ENCODE data around the gene CHST6.
"Not testable (repeated sequence)": the region's sequence is repeated elsewhere in the genome, so short reads cannot be mapped to it uniquely, and the experiment has no call there.

CHST6 gene

GRCh38 chr16:75456971-75457370 is 38.3 kb downstream of the CHST6 start:
- Histone ChIP-seq H2AFZ (ENCODE audit: low read depth, low read length) (no peak overlapping the region), H3K4me2 (ENCODE audit: insufficient read depth, low read length) (no peak overlapping the region), H3K36me3 (ENCODE audit: insufficient read depth, low read length) (peaks cover 6% of the 10 kb centered on the region; the same call in 1 of the 2 replicates), H3K9ac (ENCODE audit: low read depth, low read length) (no peak overlapping the region), H3K27me3 (ENCODE audit: insufficient read depth, low read length, poor library complexity) (no peaks in the 10 kb centered on the region), H3K27ac (ENCODE audit: low read length) (no peak overlapping the region), H4K20me1 (ENCODE audit: insufficient read depth, low read length) (peaks cover 78% of the 10 kb centered on the region), H3K4me3 (ENCODE audit: low read depth in 1 of 2, low read length in 2 of 2) (no peak overlapping the region), H3K79me2 (ENCODE audit: insufficient read depth, low read length) (peaks cover 96% of the 10 kb centered on the region), H3K9me3 (ENCODE audit: insufficient read depth, low read length, severe bottlenecking) (no peaks in the 10 kb centered on the region), H3K4me1 (ENCODE audit: insufficient read depth, low read length) (peaks cover 8% of the 10 kb centered on the region)
- TF ChIP-seq CTCF (IDR thresholded peaks at IDR 0.05; ENCODE audit: borderline replicate concordance, extremely low read depth, low read length, poor library complexity, severe bottlenecking): no peak
- TF ChIP-seq EZH2 (IDR thresholded peaks at IDR 0.05; ENCODE audit: borderline replicate concordance, low read depth, low read length, severe bottlenecking): no peak
- ATAC-seq (ENCODE audit: insufficient read depth, low read depth): no peak
- no peak for DNase-seq

- not testable (repeated sequence) for H3K4me3 ChIP-seq (ENCODE audit: low read depth in 1 of 2, low read length in 2 of 2); H3K9me3 ChIP-seq (ENCODE audit: insufficient read depth, low read length, severe bottlenecking); H3K9ac ChIP-seq (ENCODE audit: low read depth, low read length); H3K27ac ChIP-seq (ENCODE audit: low read length); ATAC-seq (ENCODE audit: insufficient read depth, low read depth); H3K36me3 ChIP-seq (ENCODE audit: insufficient read depth, low read length); H2AFZ ChIP-seq (ENCODE audit: low read depth, low read length); H3K4me1 ChIP-seq (ENCODE audit: insufficient read depth, low read length); H3K27me3 ChIP-seq (ENCODE audit: insufficient read depth, low read length, poor library complexity); H3K4me2 ChIP-seq (ENCODE audit: insufficient read depth, low read length); DNase-seq
- Histone ChIP-seq H4K20me1 (ENCODE audit: insufficient read depth, low read length) (peaks cover 73% of the 10 kb centered on the region), H3K79me2 (ENCODE audit: insufficient read depth, low read length) (peaks cover 94% of the 10 kb centered on the region)
These were observed 38.8 kb downstream of the CHST6 start for GRCh38 chr16:75456486-75456885.

- TF ChIP-seq EZH2 (IDR thresholded peaks at IDR 0.05; ENCODE audit: borderline replicate concordance, low read depth, low read length, severe bottlenecking): no peak
- no peak for TF ChIP-seq CTCF (IDR thresholded peaks at IDR 0.05; ENCODE audit: borderline replicate concordance, extremely low read depth, low read length, poor library complexity, severe bottlenecking)
- Histone ChIP-seq H2AFZ (ENCODE audit: low read depth, low read length) (no peak overlapping the region), H3K4me2 (ENCODE audit: insufficient read depth, low read length) (no peak overlapping the region), H3K27me3 (ENCODE audit: insufficient read depth, low read length, poor library complexity) (no peaks in the 10 kb centered on the region), H3K9ac (ENCODE audit: low read depth, low read length) (no peak overlapping the region), H3K79me2 (ENCODE audit: insufficient read depth, low read length) (peaks cover 90% of the 10 kb centered on the region), H3K4me1 (ENCODE audit: insufficient read depth, low read length) (no peaks in the 10 kb centered on the region), H3K36me3 (ENCODE audit: insufficient read depth, low read length) (peaks cover 15% of the 10 kb centered on the region), H3K9me3 (ENCODE audit: insufficient read depth, low read length, severe bottlenecking) (no peaks in the 10 kb centered on the region), H3K4me3 (ENCODE audit: low read depth in 1 of 2, low read length in 2 of 2) (no peak overlapping the region), H3K27ac (ENCODE audit: low read length) (no peak overlapping the region), H4K20me1 (ENCODE audit: insufficient read depth, low read length) (peaks cover 66% of the 10 kb centered on the region)
- ATAC-seq (ENCODE audit: insufficient read depth, low read depth): no peak
- DNase-seq: no peak
These were observed 39.6 kb downstream of the CHST6 start for GRCh38 chr16:75455677-75456076.

GRCh38 chr16:75452464-75453190 is 42.6 kb downstream of the CHST6 start:
- no peak overlapping the region for H3K27ac ChIP-seq (ENCODE audit: low read length)
- H3K79me2 ChIP-seq (ENCODE audit: insufficient read depth, low read length): peaks cover 74% of the 10 kb centered on the region
- no peaks in the 10 kb centered on the region for H3K4me1 ChIP-seq (ENCODE audit: insufficient read depth, low read length)
- TF ChIP-seq CTCF (IDR thresholded peaks at IDR 0.05; ENCODE audit: borderline replicate concordance, extremely low read depth, low read length, poor library complexity, severe bottlenecking) (no peak), EZH2 (IDR thresholded peaks at IDR 0.05; ENCODE audit: borderline replicate concordance, low read depth, low read length, severe bottlenecking) (no peak)
- no peak overlapping the region for H3K9ac ChIP-seq (ENCODE audit: low read depth, low read length)
- H3K9me3 ChIP-seq (ENCODE audit: insufficient read depth, low read length, severe bottlenecking): no peaks in the 10 kb centered on the region
- H3K36me3 ChIP-seq (ENCODE audit: insufficient read depth, low read length): peaks cover 32% of the 10 kb centered on the region
- no peaks in the 10 kb centered on the region for H3K27me3 ChIP-seq (ENCODE audit: insufficient read depth, low read length, poor library complexity)
- ATAC-seq (ENCODE audit: insufficient read depth, low read depth) (no peak), DNase-seq (no peak)
- H3K4me2 ChIP-seq (ENCODE audit: insufficient read depth, low read length): no peak overlapping the region
- H2AFZ ChIP-seq (ENCODE audit: low read depth, low read length): no peak overlapping the region
- H3K4me3 ChIP-seq (ENCODE audit: low read depth in 1 of 2, low read length in 2 of 2): no peak overlapping the region
- H4K20me1 ChIP-seq (ENCODE audit: insufficient read depth, low read length): peaks cover 38% of the 10 kb centered on the region

Measured in DND-41 (cell line).